Measurements from ENCODE around the gene PER1.
"Not testable (repeated sequence)": the region's sequence is repeated elsewhere in the genome, so short reads cannot be mapped to it uniquely, and the experiment has no call there.

The PER1 gene

GRCh38 chr17:8120520-8121406 lies 31.4 kb downstream of the PER1 start:
- DNase-seq = peak; percentile 84

GRCh38 chr17:8119581-8120519 lies 32.4 kb downstream of the PER1 start:
- peak; percentile 88 for DNase-seq

GRCh38 chr17:8118769-8119580 lies 33.2 kb downstream of the PER1 start:
- DNase-seq = peak; percentile 88

GRCh38 chr17:8117980-8118768 lies 34.0 kb downstream of the PER1 start, which contains the start of gene ALOXE3:
ALOXE3 (minus strand) TSS chr17:8118514; CDS start chr17:8117990, 524 bp downstream.
- DNase-seq = no peak

- DNase-seq = no peak
Measured at GRCh38 chr17:8117367-8117979, 34.7 kb downstream of the PER1 start.

GRCh38 chr17:8116776-8117175 lies 35.4 kb downstream of the PER1 start:
- DNase-seq = no peak

- DNase-seq = no peak
Measured at GRCh38 chr17:8110907-8111306, 41.3 kb downstream of the PER1 start.

GRCh38 chr17:8110456-8110804 lies 41.8 kb downstream of the PER1 start:
- DNase-seq = no peak

GRCh38 chr17:8109661-8110455 lies 42.3 kb downstream of the PER1 start:
- DNase-seq = peak; percentile 81

GRCh38 chr17:8108972-8109660 lies 43.1 kb downstream of the PER1 start:
- no peak for DNase-seq

GRCh38 chr17:8106980-8107379 lies 45.2 kb downstream of the PER1 start:
- DNase-seq = not testable (repeated sequence)

GRCh38 chr17:8105957-8106398 lies 46.2 kb downstream of the PER1 start:
- DNase-seq = no peak

GRCh38 chr17:8104911-8105310 lies 47.3 kb downstream of the PER1 start:
- DNase-seq = no peak

GRCh38 chr17:8103549-8103948 lies 48.7 kb downstream of the PER1 start:
- no peak for DNase-seq

- DNase-seq = no peak
Measured at GRCh38 chr17:8101721-8102120, 50.5 kb downstream of the PER1 start.

- no peak for DNase-seq
Measured at GRCh38 chr17:8100763-8101162, 51.4 kb downstream of the PER1 start.

GRCh38 chr17:8100111-8100510 lies 52.1 kb downstream of the PER1 start:
- no peak for DNase-seq

GRCh38 chr17:8096541-8096940 lies 55.7 kb downstream of the PER1 start:
- no peak for DNase-seq

- DNase-seq = no peak
Measured at GRCh38 chr17:8095361-8095760, 56.8 kb downstream of the PER1 start.
